ENCODE measurements around the gene SUGCT. TPM values are rescaled to one million over a fixed set of nuclear protein-coding genes. Genes with fewer than 3 reads are reported as not detected.

Gene SUGCT
- total RNA-seq, 1 donor from 2014 or later: 11.9 TPM

DNA sequence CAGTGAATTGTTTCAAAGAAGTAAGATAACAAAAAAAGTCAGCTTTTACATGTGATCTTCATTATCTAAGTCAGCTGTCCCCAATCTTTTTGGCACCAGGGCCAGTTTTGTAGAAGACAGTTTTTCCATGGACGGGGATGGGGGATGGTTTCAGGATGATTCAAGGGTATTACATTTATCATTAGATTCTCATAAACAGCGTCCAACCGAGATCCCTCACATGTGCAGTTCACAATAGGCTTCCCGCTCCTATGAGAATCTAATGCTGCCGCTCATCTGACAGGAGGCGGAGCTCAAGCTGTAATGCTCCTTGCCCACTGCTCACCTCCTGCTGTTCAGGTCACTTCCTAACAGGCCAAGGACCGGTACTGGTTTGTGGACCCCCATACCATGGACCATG is 607.5 kb downstream of the SUGCT start:
- H3K27ac Mint-ChIP-seq (ENCODE audit: unreplicated experiment): no peak overlapping the region
- no peaks in the 10 kb centered on the region for H3K36me3 Mint-ChIP-seq (ENCODE audit: unreplicated experiment)
- no peak for DNase-seq (ENCODE audit: extremely low spot score, unreplicated experiment)
- peaks cover 6% of the 10 kb centered on the region for H3K9me3 Mint-ChIP-seq (ENCODE audit: unreplicated experiment)
- no peak overlapping the region for H3K4me3 Mint-ChIP-seq (ENCODE audit: unreplicated experiment)
- no peaks in the 10 kb centered on the region for H3K27me3 Mint-ChIP-seq (ENCODE audit: unreplicated experiment)
- TF ChIP-seq, protein P1, sequence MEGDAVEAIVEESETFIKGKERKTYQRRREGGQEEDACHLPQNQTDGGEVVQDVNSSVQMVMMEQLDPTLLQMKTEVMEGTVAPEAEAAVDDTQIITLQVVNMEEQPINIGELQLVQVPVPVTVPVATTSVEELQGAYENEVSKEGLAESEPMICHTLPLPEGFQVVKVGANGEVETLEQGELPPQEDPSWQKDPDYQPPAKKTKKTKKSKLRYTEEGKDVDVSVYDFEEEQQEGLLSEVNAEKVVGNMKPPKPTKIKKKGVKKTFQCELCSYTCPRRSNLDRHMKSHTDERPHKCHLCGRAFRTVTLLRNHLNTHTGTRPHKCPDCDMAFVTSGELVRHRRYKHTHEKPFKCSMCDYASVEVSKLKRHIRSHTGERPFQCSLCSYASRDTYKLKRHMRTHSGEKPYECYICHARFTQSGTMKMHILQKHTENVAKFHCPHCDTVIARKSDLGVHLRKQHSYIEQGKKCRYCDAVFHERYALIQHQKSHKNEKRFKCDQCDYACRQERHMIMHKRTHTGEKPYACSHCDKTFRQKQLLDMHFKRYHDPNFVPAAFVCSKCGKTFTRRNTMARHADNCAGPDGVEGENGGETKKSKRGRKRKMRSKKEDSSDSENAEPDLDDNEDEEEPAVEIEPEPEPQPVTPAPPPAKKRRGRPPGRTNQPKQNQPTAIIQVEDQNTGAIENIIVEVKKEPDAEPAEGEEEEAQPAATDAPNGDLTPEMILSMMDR (IDR thresholded peaks at IDR 0.05): no peak
- H3K4me1 Mint-ChIP-seq (ENCODE audit: unreplicated experiment): peaks cover 5% of the 10 kb centered on the region

DNA sequence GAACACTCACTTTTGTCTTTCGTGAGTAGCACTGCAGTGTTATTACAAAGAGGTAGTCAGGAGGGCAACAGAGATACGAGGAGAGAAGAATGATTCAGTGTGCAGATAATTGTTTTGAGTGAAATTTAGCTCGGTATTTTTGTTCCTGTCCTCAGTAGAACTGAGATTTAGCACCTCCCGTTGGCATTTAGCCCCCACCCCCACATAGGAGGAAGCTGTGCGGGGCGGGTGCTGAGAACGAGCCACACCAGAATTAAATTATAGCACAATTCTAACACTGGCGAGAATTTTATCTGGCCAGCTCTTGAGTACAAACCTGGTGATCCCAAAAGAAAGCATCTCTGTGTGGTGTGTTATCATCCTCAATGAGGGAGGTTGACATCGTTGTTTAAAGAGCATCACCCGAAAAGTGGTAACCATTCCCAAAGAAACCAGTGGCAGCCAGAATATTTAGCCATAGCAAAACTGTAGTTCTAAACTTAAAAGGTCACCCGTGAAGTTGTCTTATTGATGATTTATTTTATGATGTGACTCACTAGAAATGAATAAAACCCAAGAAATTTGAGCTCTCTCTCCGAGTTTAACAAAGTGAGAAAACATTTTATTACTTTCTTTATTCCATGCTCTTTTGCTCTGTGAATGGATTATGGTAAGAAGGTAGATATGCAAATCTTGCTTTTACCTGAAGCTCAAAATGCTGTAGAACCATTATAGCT is 612.2 kb downstream of the SUGCT start:
- H3K4me3 Mint-ChIP-seq (ENCODE audit: unreplicated experiment): no peak overlapping the region
- H3K36me3 Mint-ChIP-seq (ENCODE audit: unreplicated experiment): no peaks in the 10 kb centered on the region
- TF ChIP-seq, protein P1 (IDR thresholded peaks at IDR 0.05): no peak
- no peak for DNase-seq (ENCODE audit: extremely low spot score, unreplicated experiment)
- peaks cover 31% of the 10 kb centered on the region for H3K4me1 Mint-ChIP-seq (ENCODE audit: unreplicated experiment)
- H3K27ac Mint-ChIP-seq (ENCODE audit: unreplicated experiment): no peak overlapping the region
- no peaks in the 10 kb centered on the region for H3K27me3 Mint-ChIP-seq (ENCODE audit: unreplicated experiment)
- H3K9me3 Mint-ChIP-seq (ENCODE audit: unreplicated experiment): no peaks in the 10 kb centered on the region

DNA sequence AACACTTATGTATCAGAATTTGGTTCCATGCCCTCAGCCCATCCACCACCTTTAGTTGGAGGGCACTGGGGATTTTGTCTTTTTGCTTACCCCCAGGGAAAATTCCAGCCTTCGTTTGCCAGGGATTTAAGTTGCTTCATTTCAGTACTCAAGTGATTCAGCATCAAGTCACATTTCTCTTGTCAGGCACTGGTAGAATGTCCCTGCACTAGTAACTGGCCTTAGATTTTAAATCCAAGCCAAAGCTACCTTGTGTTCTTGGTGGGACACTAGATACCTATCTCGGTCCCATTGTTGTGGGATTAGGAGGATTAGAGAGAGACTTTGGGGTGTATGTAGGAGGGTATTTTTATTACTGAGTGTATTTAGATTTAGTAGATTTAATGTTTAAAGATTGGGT is 613.1 kb downstream of the SUGCT start:
- TF ChIP-seq, protein P1 (IDR thresholded peaks at IDR 0.05): no peak
- Mint-ChIP-seq H3K27me3 (ENCODE audit: unreplicated experiment) (no peaks in the 10 kb centered on the region), H3K4me1 (ENCODE audit: unreplicated experiment) (peaks cover 33% of the 10 kb centered on the region), H3K4me3 (ENCODE audit: unreplicated experiment) (no peak overlapping the region), H3K27ac (ENCODE audit: unreplicated experiment) (no peak overlapping the region), H3K9me3 (ENCODE audit: unreplicated experiment) (no peaks in the 10 kb centered on the region), H3K36me3 (ENCODE audit: unreplicated experiment) (no peaks in the 10 kb centered on the region)
- no peak for DNase-seq (ENCODE audit: extremely low spot score, unreplicated experiment)

- Mint-ChIP-seq H3K36me3 (ENCODE audit: unreplicated experiment) (no peaks in the 10 kb centered on the region), H3K4me3 (ENCODE audit: unreplicated experiment) (no peak overlapping the region), H3K27me3 (ENCODE audit: unreplicated experiment) (no peaks in the 10 kb centered on the region), H3K9me3 (ENCODE audit: unreplicated experiment) (no peaks in the 10 kb centered on the region), H3K4me1 (ENCODE audit: unreplicated experiment) (peaks cover 42% of the 10 kb centered on the region), H3K27ac (ENCODE audit: unreplicated experiment) (peak overlapping the region; percentile 46)
- no peak for DNase-seq (ENCODE audit: extremely low spot score, unreplicated experiment)
- TF ChIP-seq, protein P1 (IDR thresholded peaks at IDR 0.05): no peak
Measured at GRCh38 chr7:40749877-40750276, 615.1 kb downstream of the SUGCT start.

- no peak overlapping the region for H3K27ac Mint-ChIP-seq (ENCODE audit: unreplicated experiment)
- H3K27me3 Mint-ChIP-seq (ENCODE audit: unreplicated experiment): no peaks in the 10 kb centered on the region
- TF ChIP-seq, protein P1 (IDR thresholded peaks at IDR 0.05): no peak
- H3K4me1 Mint-ChIP-seq (ENCODE audit: unreplicated experiment): peaks cover 51% of the 10 kb centered on the region
- H3K9me3 Mint-ChIP-seq (ENCODE audit: unreplicated experiment): no peaks in the 10 kb centered on the region
- H3K4me3 Mint-ChIP-seq (ENCODE audit: unreplicated experiment): no peak overlapping the region
- H3K36me3 Mint-ChIP-seq (ENCODE audit: unreplicated experiment): no peaks in the 10 kb centered on the region
- DNase-seq (ENCODE audit: extremely low spot score, unreplicated experiment): no peak
Measured at GRCh38 chr7:40753455-40753854, 618.6 kb downstream of the SUGCT start.

Measured in osteocyte (in vitro differentiated cells).